Endodermal cell (in vitro differentiated cells): ENCODE results near the gene RAPGEF1. TPM values are rescaled to one million over a fixed set of nuclear protein-coding genes. Genes with fewer than 3 reads are reported as not detected.

ENCODE experiments used
- DNase-seq: peaks from one replicate; pipeline ENCODE4 v3.0.0-alpha.2; 2017
- H3K27ac ChIP-seq: 2 replicates; pipeline ENCODE4 v1.5.1; 2013; ENCODE audit warnings: mild to moderate bottlenecking, low read depth, low read length, moderate library complexity
- H3K27me3 ChIP-seq: 2 replicates; pipeline ENCODE4 v1.6.1; 2013; ENCODE audit warnings: mild to moderate bottlenecking, low read length, moderate library complexity; ENCODE audit not compliant: insufficient read depth, control insufficient read depth, poor library complexity, severe bottlenecking
- H3K36me3 ChIP-seq: 2 replicates; pipeline ENCODE4 v1.7.0; 2013; ENCODE audit warnings: mild to moderate bottlenecking, low read length, moderate library complexity; ENCODE audit not compliant: control insufficient read depth, insufficient read depth
- H3K4me1 ChIP-seq: one replicate; pipeline ENCODE4 v1.7.0; 2013; ENCODE audit warnings: low read length; ENCODE audit not compliant: control insufficient read depth, insufficient read depth
- H3K4me3 ChIP-seq: 2 replicates; pipeline ENCODE4 v1.5.1; 2013; ENCODE audit warnings: mild to moderate bottlenecking, low read length, moderate library complexity
- H3K9ac ChIP-seq: 2 replicates; pipeline ENCODE4 v1.6.1; 2013; ENCODE audit warnings: mild to moderate bottlenecking, low read length, moderate library complexity; ENCODE audit not compliant: poor library complexity, severe bottlenecking; ENCODE audit errors: extremely low read depth
- H3K9me3 ChIP-seq: 2 replicates; pipeline ENCODE4 v1.6.1; 2013; ENCODE audit warnings: mild to moderate bottlenecking, low read length, moderate library complexity; ENCODE audit not compliant: control insufficient read depth
- H3K27ac Mint-ChIP-seq: 2 replicates; pipeline ENCODE4 v1.8.0; 2020; ENCODE audit warnings: mixed read lengths
- H3K27me3 Mint-ChIP-seq: 2 replicates; pipeline ENCODE4 v1.8.0; 2021; ENCODE audit warnings: mild to moderate bottlenecking, mixed read lengths; ENCODE audit not compliant: insufficient read depth
- H3K36me3 Mint-ChIP-seq: 2 replicates; pipeline ENCODE4 v1.8.0; 2020; ENCODE audit warnings: low read depth, mixed read lengths
- H3K4me1 Mint-ChIP-seq: 2 replicates; pipeline ENCODE4 v1.8.0; 2020; ENCODE audit warnings: mixed read lengths
- H3K4me3 Mint-ChIP-seq: 2 replicates; pipeline ENCODE4 v1.8.0; 2020; ENCODE audit warnings: mild to moderate bottlenecking, moderate library complexity, mixed read lengths
- H3K9me3 Mint-ChIP-seq: 2 replicates; pipeline ENCODE4 v1.8.0; 2020; ENCODE audit warnings: mild to moderate bottlenecking, mixed read lengths
- CTCF ChIP-seq: fragments of 200-600 bp; sonication (generic); conservative IDR thresholded peaks from 2 replicates; pipeline ENCODE4 v1.5.0; 2021; ENCODE audit warnings: antibody characterized with exemption, mild to moderate bottlenecking
- WGBS, 2 experiments: methylation state at CpG; one replicate each; pipeline versions ENCODE4 v1.1.5 to v1.1.7; 2013; ENCODE audit warnings: missing lambda C conversion rate in 2 of 2, mixed read lengths in 1 of 2; ENCODE audit not compliant: insufficient coverage in 1 of 2, insufficient read length in 1 of 2; 5-methylcytosine and 5-hydroxymethylcytosine counted together
- total RNA-seq, 2 donors: library from RNA; stranded (reverse); fragmentation: NEBNext Ultra II Directional in 1 of 2; extraction: Animal tissue kit (Norgen Biotek cat#: 25700) in 1 of 2; gene quantifications; 2 replicates in 1 of 2; 3 replicates in 1 of 2; pipeline ENCODE4 v1.2.1, GENCODE V29; 2021

The RAPGEF1 gene
- total RNA-seq, 2 donors from 2014 or later: 63.4 to 85.5 TPM

GRCh38 chr9:131589993-131590392, 149.9 kb downstream of the RAPGEF1 start:
- Histone ChIP-seq H3K36me3 (peaks cover 17% of the 10 kb centered on the region), H3K4me1 (no peaks in the 10 kb centered on the region), H3K27me3 (no peaks in the 10 kb centered on the region), H3K9ac (no peak overlapping the region), H3K4me3 (no peak overlapping the region), H3K9me3 (no peaks in the 10 kb centered on the region), H3K27ac (no peak overlapping the region)
- Mint-ChIP-seq H3K27me3 (no peaks in the 10 kb centered on the region), H3K27ac (no peak overlapping the region), H3K36me3 (peaks cover 52% of the 10 kb centered on the region), H3K9me3 (no peaks in the 10 kb centered on the region), H3K4me1 (no peaks in the 10 kb centered on the region), H3K4me3 (no peak overlapping the region)
- TF ChIP-seq CTCF: no peak
- DNase-seq: no peak
- WGBS, 2 experiments: 95 to 98% methylated on average over 13 to 14 of the region's 14 CpGs

GRCh38 chr9:131589124-131589711, 150.7 kb downstream of the RAPGEF1 start:
- peaks cover 21% of the 10 kb centered on the region for H3K36me3 ChIP-seq
- no peaks in the 10 kb centered on the region for H3K9me3 ChIP-seq
- Mint-ChIP-seq H3K9me3 (no peaks in the 10 kb centered on the region), H3K36me3 (peaks cover 58% of the 10 kb centered on the region), H3K4me1 (no peaks in the 10 kb centered on the region), H3K27ac (no peak overlapping the region), H3K4me3 (no peak overlapping the region), H3K27me3 (no peaks in the 10 kb centered on the region)
- no peak for TF ChIP-seq CTCF
- peak; percentile 30 for DNase-seq
- no peaks in the 10 kb centered on the region for H3K27me3 ChIP-seq
- no peak overlapping the region for H3K4me3 ChIP-seq
- WGBS, 2 experiments: 96 to 97% methylated on average over 9 to 16 of the region's 16 CpGs
- no peak overlapping the region for H3K9ac ChIP-seq
- H3K27ac ChIP-seq: no peak overlapping the region
- H3K4me1 ChIP-seq: no peaks in the 10 kb centered on the region

GRCh38 chr9:131588396-131588795, 151.5 kb downstream of the RAPGEF1 start:
- H3K9ac ChIP-seq: no peak overlapping the region
- H3K4me3 Mint-ChIP-seq: no peak overlapping the region
- no peaks in the 10 kb centered on the region for H3K4me1 ChIP-seq
- DNase-seq: peak; percentile 28
- no peaks in the 10 kb centered on the region for H3K9me3 ChIP-seq
- 75 to 94% methylated on average over 2 to 9 of the region's 9 CpGs for WGBS, 2 experiments
- no peaks in the 10 kb centered on the region for H3K4me1 Mint-ChIP-seq
- no peaks in the 10 kb centered on the region for H3K27me3 Mint-ChIP-seq
- TF ChIP-seq CTCF: no peak
- no peaks in the 10 kb centered on the region for H3K27me3 ChIP-seq
- H3K36me3 Mint-ChIP-seq: peaks cover 59% of the 10 kb centered on the region
- peaks cover 21% of the 10 kb centered on the region for H3K36me3 ChIP-seq
- H3K27ac ChIP-seq: no peak overlapping the region
- no peak overlapping the region for H3K4me3 ChIP-seq
- no peak overlapping the region for H3K27ac Mint-ChIP-seq
- no peaks in the 10 kb centered on the region for H3K9me3 Mint-ChIP-seq
